ENCODE results near the gene CD58. TPM values are rescaled to one million over a fixed set of nuclear protein-coding genes. Genes with fewer than 3 reads are reported as not detected.

Gene CD58
- total RNA-seq, 4 donors from 2014 or later: 22.3 to 79.7 (median 24.4) TPM

DNA sequence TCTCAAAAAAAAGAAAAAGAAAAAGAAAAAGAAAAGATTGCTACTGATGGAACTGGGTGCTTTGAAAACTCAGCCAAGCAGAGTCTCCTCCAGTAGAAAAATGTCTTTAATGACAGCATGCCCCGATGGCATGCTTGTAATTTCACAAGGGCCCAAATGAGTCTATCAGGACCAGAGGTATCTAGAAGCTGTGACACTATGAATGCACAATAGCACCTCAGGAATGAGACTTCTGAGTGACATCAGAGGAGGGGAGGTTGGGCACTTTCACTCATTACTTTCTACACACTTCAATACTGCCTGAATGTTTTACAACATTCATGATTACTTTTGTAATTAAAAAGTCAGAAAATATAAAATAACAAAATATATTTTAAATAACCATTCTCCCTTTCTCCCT lies 15.1 kb upstream of the CD58 start:
- H3K4me1 ChIP-seq: no peaks in the 10 kb centered on the region
- no peak overlapping the region for H3K4me3 ChIP-seq
- TF ChIP-seq POLR2A (IDR thresholded peaks at IDR 0.05): no peak
- TF ChIP-seq, protein P1, sequence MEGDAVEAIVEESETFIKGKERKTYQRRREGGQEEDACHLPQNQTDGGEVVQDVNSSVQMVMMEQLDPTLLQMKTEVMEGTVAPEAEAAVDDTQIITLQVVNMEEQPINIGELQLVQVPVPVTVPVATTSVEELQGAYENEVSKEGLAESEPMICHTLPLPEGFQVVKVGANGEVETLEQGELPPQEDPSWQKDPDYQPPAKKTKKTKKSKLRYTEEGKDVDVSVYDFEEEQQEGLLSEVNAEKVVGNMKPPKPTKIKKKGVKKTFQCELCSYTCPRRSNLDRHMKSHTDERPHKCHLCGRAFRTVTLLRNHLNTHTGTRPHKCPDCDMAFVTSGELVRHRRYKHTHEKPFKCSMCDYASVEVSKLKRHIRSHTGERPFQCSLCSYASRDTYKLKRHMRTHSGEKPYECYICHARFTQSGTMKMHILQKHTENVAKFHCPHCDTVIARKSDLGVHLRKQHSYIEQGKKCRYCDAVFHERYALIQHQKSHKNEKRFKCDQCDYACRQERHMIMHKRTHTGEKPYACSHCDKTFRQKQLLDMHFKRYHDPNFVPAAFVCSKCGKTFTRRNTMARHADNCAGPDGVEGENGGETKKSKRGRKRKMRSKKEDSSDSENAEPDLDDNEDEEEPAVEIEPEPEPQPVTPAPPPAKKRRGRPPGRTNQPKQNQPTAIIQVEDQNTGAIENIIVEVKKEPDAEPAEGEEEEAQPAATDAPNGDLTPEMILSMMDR (IDR thresholded peaks at IDR 0.05): no peak
- intact Hi-C loops (cut with DNase I; ENCODE audit: low total_unique reads): no loop called here
- H3K27me3 ChIP-seq: no peaks in the 10 kb centered on the region
- H3K9me3 ChIP-seq: no peaks in the 10 kb centered on the region
- H3K36me3 ChIP-seq: no peaks in the 10 kb centered on the region
- no peak for DNase-seq
- H3K27ac ChIP-seq: no peak overlapping the region

DNA sequence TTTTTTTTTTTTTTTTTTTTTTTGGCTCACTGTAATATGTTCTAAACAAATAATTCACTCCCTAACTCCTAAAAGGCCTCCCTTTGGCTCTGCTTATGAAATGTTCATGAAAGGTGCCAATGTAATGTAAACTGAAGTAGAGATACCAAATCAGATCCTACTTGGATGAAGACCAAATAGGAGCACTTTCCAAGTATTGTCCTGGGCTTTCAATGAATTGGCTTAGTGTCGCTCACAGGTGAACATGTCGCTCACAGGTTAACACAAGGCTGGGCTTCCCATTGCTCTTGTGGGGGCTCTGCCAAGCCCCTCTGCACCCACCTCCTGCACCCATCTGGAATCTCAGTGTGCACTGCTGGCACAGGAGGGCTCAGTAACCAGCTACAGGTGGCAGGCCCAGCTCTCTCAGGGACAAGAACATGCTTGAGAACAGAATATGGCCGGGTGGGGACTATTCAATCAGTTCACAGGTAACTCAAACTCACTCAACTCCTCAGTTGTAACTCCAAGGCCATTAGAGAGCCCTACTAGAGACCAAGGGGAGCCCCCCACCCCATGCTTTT lies 10.6 kb upstream of the CD58 start:
- Histone ChIP-seq H3K4me3 (no peak overlapping the region), H3K9me3 (no peaks in the 10 kb centered on the region), H3K36me3 (no peaks in the 10 kb centered on the region), H3K27ac (no peak overlapping the region), H3K27me3 (no peaks in the 10 kb centered on the region), H3K4me1 (no peaks in the 10 kb centered on the region)
- intact Hi-C loops (cut with DNase I; ENCODE audit: low total_unique reads): no loop called here
- no peak for DNase-seq
- TF ChIP-seq, protein P1 (IDR thresholded peaks at IDR 0.05): no peak
- TF ChIP-seq POLR2A (IDR thresholded peaks at IDR 0.05): no peak

DNA sequence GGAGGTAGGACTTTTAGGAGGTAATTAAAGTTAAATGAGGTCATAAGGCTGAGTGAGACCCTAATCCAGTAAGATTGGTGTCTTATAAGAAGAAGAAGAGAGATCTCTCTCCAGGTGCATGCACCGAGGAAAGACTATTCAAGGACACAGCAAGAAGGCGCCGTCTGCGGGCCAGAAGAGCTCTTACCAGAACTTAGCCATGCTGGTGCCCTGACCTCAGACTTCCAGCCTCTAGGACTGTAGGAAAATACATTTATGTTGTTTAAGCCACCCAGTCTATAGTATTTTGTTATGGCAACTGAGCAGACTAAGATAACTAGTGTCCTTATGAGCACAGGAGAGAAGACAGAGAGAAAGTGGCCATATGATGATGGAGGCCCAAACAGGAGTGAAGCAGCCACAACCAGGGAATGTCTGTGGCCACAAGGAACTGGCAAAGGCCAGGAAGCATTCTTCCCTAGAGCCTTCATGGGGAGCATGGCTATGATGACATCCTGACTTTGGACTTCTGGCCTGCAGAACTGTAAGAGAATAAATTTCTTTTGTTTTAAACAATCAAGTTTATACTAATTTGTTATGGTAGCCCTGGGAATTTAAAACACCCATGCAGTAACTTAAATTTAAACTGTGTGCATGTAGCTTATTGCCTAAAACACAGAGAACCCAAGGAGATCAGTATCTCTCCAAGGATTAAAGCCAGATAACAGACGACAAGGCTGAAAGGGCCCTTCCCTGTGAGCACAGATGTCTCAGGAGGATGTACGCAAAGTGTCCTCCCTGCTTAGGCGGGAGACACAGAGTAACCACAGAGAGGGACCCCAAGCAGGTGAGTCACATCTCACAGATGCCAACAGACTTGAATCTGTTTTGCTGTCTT lies 9.9 kb upstream of the CD58 start:
- Histone ChIP-seq H3K4me1 (no peaks in the 10 kb centered on the region), H3K36me3 (no peaks in the 10 kb centered on the region), H3K27ac (no peak overlapping the region), H3K4me3 (no peak overlapping the region), H3K27me3 (no peaks in the 10 kb centered on the region), H3K9me3 (no peaks in the 10 kb centered on the region)
- intact Hi-C loops (cut with DNase I; ENCODE audit: low total_unique reads): no loop called here
- no peak for DNase-seq
- TF ChIP-seq POLR2A (IDR thresholded peaks at IDR 0.05): no peak
- TF ChIP-seq, protein P1 (IDR thresholded peaks at IDR 0.05): no peak

- TF ChIP-seq, protein P1 (IDR thresholded peaks at IDR 0.05): no peak
- TF ChIP-seq POLR2A (IDR thresholded peaks at IDR 0.05): no peak
- Histone ChIP-seq H3K27me3 (no peaks in the 10 kb centered on the region), H3K4me1 (no peaks in the 10 kb centered on the region), H3K9me3 (no peaks in the 10 kb centered on the region), H3K4me3 (no peak overlapping the region), H3K36me3 (no peaks in the 10 kb centered on the region), H3K27ac (no peak overlapping the region)
- intact Hi-C loops (cut with DNase I; ENCODE audit: low total_unique reads): loop anchor here (10.0 kb wide), 1 partner anchor 485 kb away; the partner anchor contains the start of gene TTF2
- no peak for DNase-seq
Observed at GRCh38 chr1:116579259-116579875, 8.5 kb upstream of the CD58 start.

DNA sequence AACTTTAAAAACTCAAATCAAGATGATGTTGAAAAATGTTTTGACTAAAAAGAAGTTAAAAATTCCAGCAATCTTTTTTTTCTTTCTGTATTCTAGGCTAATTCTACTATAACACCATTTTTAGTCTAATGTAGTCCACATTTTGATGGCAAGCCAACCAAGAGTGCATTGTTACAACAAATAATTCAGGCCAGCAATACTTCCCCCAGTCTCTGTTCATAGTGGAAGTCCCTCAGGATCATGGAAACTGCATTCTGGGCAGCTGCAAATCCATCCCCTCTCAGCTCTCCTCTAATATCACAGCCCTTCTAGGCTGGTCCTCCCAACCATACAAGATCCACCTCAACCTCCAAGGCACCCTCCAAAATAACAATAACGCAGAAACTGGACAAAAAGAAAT lies 7.8 kb upstream of the CD58 start:
- Histone ChIP-seq H3K9me3 (no peaks in the 10 kb centered on the region), H3K36me3 (no peaks in the 10 kb centered on the region), H3K4me3 (no peak overlapping the region), H3K27ac (no peak overlapping the region), H3K4me1 (no peaks in the 10 kb centered on the region), H3K27me3 (no peaks in the 10 kb centered on the region)
- intact Hi-C loops (cut with DNase I; ENCODE audit: low total_unique reads): loop anchor here (10.0 kb wide), 1 partner anchor 486 kb away; the partner anchor contains the start of gene TTF2
- DNase-seq: no peak
- TF ChIP-seq, protein P1 (IDR thresholded peaks at IDR 0.05): no peak
- no peak for TF ChIP-seq POLR2A (IDR thresholded peaks at IDR 0.05)
